Bronchus fibroblast of lung (primary cell): ENCODE data around the gene NDUFV3. TPM values are rescaled to one million over a fixed set of nuclear protein-coding genes. Genes with fewer than 3 reads are reported as not detected.

ENCODE experiments used
- total RNA-seq: library from RNA; depleted of rRNA; stranded (reverse); fragments of >200 nt; gene quantifications from 2 replicates; pipeline ENCODE4 v1.2.3, GENCODE V29; 2015

Gene NDUFV3
- 33.3 and 38.9 TPM in 2 replicates for total RNA-seq

GRCh38 chr21:42892931-42893755, at the start of gene NDUFV3:
NDUFV3 (plus strand) TSS chr21:42893309; CDS start chr21:42893334, 25 bp downstream.

GRCh38 chr21:42878993-42879787, 13.9 kb upstream of the NDUFV3 start, which contains the start of gene WDR4:
WDR4 (minus strand) TSS chr21:42879539; CDS start chr21:42879495, 44 bp downstream.

DNA sequence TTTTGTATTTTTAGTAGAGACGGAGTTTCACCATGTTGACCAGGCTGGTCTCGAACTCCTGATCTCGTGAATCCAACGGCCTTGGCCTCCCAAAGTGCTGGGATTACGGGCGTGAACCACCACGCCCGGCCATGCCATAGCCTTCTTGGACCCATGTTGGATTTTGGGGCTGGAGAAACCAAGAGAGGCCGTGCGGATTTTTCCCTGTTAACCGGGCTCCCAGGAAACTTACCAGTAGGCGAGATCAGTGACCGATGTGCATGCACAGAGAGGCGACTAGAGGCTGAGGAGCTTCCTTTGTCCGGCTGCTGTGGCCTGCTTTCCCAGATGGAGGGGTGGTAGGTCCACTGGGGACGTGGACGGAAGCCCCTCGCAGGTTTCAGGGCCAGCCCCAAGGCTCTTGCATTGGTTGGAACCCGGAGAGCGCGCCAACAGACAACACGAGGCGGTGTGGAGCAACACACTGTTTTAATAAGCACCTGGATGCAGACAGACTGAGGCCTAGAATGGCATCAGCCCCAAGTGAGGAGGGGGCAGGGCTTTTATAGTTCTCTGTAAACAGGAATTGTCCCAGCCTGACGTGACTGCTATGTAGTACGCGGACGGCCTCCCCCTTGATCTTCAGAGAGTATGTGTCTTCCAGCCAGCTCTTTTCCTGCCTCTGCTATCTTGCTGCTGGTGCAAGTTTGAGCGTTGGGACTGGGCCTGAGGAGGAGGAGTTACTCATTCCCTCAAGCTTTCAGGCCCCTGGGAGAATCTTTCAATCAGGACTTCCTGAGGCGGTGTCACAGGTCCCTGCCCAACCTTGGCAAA, 32.2 kb downstream of the NDUFV3 start, which contains the start of gene ERVH48-1:
Gene ERVH48-1, minus strand, starts transcription at position 517 of the 813 bp plus-strand sequence. CDS start 6,624 bp downstream, outside the sequence.

Other genes with a start within 250 kb of the NDUFV3 start
- 0.15 and 0.84 TPM in 2 replicates for gene PDE9A, start 239.7 kb upstream of the NDUFV3 start, total RNA-seq
- 6.7 and 8.3 TPM in 2 replicates for gene WDR4, start 13.8 kb upstream of the NDUFV3 start, total RNA-seq
- gene ERVH48-1, start 32.3 kb downstream of the NDUFV3 start, total RNA-seq, result not detected in 2 replicates
- 12.6 and 23.8 TPM in 2 replicates for gene PKNOX1, start 81.3 kb downstream of the NDUFV3 start, total RNA-seq
- gene CBS, start 182.5 kb downstream of the NDUFV3 start, total RNA-seq, result 54.0 and 58.7 TPM in 2 replicates
- gene U2AF1, start 214.3 kb downstream of the NDUFV3 start, total RNA-seq, result 19.2 and 19.3 TPM in 2 replicates